NCI-H187 (cell line): ENCODE measurements around the gene ZFYVE26.

Experiments used
- DNase-seq, 2 experiments: peaks; one replicate each; lab custom pipeline; 2025; lab: John Stamatoyannopoulos, UW

ZFYVE26 gene

DNA sequence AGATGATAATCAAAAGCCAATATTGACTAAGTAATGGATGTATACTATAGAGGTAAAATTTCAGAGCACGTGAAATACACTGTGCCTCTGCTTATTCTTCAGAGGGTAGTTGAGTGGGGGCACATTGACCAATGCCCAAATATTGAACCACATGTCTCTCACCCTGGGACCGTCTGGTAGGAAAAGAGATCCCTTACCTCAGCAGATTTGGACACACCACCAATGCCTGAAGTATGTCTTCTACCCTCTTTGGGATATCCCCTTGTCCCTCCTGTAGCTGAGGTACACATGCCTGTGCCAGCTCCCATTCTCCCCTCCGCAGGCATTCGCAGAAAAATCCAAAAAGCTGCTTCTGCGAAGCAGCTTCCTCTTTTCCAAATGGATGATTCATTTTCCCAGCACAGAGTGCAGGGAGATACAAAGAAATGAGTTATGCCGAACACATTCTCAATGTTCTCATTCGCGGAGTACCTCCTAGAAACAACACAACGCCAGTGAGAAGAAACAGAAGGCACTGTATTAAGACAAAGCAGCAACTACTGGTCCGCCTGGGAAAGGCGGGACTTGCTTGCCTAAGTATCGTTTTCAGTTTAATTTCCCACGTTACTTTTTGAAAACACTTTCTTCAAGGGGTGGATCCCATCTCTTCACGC is 691 bp downstream of the ZFYVE26 start:
- DNase-seq, result no peak

DNA sequence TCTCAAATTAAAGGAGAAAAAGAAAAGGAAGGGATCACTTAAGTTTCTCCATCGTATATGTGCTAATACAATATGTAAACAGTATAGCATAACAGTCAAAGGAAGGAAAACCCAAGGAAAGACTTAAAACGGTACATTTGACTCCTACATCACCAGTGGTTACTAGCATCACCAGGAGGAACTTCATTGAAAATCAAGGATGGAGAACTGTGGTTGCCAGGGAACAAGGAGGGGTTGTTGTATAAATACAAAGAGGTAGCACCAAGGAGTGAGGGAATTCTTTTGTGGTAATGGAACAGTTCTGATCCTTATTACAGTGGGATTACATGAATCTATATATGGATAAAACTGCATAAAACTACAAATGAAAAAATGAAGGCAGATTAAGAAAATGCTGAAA is 1.6 kb downstream of the ZFYVE26 start:
- no peak for DNase-seq

DNA sequence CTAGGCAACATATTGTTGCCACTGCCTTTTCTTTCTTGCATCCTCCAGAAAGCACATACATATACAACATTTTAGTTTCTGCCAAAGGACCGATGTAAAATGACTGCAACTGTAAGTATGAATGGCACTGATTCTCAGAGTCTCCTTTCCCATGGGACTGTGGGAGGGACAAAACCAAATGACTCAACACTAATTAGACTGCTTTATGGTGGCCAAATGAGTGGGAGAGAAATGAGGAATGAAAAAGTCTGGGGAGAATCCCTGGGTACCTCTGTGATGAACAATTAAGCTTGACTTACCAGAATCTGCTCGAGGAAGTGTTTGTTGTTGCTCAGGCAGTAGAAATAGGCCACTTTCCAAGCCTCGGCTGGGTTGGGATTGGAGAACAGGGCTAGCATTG is 10.1 kb downstream of the ZFYVE26 start:
- DNase-seq, result no peak

DNA sequence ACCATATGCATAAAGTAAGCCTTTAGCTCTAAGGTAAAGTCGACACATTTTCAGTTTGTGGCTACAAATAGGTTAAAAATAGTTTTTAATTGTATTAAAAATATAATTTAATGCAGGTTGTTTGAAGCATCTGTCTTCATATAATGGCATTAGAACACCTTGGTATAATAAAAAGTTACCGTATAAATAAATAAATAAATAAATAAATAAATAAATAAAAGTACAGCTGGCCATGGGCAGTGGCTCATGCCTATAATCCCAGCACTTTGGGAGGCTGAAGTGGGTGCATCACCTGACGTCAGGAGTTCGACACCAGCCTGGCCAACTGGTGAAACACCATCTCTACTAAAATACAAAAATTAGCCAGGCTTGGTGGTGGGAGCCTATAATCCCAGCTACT is 15.6 kb downstream of the ZFYVE26 start:
- DNase-seq, result no peak

DNA sequence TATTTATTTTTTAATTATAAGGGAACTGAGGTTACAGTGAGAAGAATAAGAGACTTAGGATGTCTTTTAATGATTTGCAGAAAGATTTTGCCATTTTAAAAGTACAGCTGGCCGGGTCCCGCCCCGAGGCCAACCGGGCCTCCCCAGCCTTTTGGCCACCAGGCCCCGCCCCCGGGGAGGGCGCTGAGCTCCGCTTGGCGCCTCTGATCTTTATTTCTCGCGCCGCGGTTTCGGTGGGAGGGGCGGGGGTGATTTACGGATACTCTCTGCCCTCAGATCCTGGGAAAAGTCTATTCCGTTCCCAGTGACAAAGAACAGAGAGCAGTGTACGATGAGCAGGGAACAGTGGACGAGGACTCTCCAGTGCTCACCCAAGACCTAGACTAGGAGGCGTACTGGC is 17.7 kb downstream of the ZFYVE26 start:
- no peak for DNase-seq

DNA sequence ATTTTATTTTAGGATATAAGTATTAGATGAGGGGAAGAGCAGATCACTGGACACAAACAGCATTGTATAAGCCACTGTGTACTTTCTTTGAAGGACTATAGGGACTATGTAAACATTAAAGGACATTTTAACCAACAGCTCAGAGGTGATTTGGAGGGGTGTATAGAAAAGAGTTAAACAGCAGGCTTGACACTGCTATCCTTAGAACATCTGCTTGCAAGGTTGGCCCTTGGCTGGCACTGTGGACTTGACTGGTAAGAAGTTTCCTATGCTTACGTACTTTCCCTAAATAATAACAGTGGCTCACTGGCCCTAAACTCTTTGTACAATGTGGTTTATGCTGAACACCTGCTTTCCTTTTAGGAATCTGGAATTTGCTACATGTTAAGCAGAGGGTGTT is 28.7 kb downstream of the ZFYVE26 start:
- DNase-seq, result no peak

DNA sequence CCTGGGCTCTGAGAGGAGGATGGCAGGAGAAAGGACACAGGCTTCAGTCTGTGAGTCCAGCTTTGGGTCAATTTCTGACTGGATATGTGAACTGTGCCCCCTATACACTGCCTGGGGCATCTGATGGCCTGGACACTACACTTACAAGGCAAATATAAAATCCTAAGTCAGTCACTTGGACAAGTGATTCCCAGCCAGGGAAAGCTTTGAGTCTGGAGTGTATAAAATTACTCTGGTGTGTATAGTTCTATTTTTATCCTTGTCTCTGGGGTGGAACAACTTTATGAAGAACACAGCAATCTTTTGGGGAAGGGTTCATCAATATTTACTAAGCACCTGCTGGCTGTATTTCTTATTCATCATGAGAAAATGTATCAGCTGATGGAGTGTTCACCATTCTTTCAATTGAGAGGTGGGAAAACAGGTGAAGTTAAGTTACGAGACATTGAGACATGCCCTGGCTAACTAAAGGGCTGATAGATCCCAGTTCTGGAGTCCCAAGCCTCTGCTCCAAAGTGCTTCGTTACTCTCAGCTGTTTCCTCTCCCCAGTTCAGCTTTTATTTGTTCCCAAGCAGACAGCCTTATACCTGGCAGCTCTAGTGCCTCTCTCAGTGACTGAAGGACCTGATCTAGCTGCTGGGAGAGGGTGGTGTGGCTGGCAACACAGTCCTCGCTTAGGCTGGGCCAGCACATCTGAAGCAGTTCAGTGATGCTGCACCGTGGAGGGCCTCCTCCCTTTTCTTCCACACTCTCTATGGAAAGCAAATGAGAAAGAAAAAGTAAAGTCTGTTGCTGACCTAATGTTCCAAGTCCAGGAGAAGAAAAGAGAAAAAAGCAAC is 30.9 kb downstream of the ZFYVE26 start:
- DNase-seq, result no peak

DNA sequence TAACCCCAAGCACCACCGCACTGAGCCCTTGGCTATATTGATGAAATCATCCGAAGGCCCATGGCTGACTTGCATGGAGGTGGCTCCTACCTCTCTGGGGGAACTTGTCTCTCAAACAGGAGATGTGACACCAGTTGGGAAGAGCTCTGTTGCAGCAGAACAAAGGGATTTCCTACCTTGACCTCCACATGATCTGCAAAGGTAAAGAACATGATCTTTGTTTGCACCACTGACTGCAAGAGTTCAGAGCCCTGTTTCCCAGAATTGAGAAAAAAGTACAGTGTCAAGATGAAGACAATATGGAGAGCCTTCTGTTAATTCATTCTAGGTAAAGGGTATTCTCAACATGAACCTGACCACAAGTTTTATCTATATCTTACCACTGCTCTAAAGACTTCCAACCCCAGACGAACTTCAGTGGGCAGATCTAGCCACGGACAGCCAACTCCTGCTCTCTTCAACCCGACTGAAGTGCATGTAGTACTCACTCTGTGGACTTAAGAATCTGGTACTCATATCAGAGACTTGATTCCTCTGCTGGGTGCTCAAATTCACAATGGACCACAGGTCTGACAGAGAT is 32.1 kb downstream of the ZFYVE26 start:
- DNase-seq, result no peak

DNA sequence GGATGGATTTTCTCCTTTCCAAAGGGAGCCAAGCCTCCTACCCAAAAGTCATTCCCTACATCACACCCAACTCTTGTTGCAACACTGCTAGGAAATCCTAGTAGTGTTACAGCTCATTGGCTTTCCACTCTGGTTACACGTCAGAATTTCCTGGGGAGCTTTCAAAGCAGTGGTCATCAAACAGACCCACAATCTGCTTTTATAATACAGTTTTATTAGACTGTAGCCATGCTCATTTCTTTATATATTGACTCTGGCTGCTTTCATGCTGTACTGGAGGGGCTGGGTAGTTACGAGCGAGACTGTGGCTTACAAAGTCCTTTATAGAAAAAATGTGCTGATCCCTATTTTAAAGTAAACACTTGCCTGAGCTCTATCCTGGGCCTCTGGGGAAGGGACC is 34.3 kb downstream of the ZFYVE26 start:
- no peak for DNase-seq

DNA sequence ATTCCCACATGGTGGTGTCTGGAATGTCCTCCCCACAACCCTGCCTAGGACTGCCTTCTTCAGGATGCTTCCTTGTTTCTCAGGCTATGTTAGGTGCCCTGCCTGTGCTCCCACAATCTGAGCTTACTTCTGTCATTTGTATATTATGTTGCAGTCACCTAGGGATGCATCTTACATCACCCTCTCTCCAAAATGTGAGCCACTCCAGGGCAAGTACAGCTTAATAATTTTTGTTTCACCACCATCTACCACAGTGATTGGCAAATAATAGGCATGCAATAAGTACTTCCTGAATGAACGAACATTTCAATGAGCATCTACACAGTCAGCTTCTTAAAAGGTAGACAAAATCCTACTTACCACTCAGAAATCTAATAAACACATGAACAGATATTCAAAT is 37.6 kb downstream of the ZFYVE26 start:
- DNase-seq, result no peak

DNA sequence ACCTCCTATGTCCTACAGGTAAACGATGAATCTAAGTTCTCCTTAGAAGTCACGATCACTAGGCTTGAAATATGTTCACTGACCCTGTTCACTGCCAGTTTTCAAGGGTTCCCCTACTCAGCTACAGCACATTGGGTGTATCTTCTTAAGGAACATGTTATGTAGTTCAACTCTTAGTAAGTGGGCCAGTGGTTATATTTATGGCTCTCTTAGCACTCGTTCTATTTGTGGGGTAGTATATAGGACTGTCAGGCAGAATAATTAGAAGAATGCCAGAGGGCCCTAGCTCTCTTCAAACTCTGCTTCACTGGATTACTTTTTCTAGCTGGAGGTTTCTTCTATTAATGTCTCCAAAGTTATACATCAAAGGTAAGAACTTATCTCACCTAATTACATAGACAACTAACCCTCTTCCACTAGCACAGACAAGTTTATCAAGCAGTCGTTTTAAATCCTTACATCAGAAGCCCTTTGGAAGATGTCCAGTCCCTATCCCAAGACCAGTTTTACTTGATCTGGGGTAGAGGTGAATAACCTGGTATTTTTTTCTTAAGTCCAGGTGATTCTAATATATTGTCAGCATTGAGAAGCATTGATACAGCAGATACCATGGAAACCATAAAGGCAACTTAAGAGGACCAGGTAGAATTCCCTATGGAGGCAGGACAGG is 39.6 kb downstream of the ZFYVE26 start:
- no peak for DNase-seq

DNA sequence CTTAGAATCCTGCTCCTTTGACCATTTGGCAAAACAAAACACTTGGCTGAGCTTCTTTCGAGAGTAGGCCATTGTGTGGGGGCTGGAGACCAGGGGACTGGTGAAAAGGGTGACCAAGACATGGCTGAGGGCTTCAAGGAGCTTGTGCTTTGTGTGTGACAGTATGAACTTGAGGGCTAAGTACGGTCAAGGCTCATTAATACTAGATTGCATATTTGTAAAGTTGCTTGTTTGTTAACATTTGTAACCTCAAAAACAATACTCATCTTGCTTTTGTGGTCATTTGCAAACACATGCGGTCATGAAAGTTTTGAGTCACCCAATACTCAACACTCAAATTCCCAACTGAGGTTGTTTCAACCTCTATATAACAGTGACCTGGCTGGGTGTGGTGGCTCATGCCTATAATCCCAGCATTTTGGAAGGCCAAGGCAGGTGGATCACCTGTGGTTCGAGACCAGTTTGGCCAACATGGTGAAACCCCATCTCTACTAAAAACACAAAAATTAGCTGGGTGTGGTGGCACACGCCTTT is 42.5 kb downstream of the ZFYVE26 start:
- DNase-seq, result no peak

DNA sequence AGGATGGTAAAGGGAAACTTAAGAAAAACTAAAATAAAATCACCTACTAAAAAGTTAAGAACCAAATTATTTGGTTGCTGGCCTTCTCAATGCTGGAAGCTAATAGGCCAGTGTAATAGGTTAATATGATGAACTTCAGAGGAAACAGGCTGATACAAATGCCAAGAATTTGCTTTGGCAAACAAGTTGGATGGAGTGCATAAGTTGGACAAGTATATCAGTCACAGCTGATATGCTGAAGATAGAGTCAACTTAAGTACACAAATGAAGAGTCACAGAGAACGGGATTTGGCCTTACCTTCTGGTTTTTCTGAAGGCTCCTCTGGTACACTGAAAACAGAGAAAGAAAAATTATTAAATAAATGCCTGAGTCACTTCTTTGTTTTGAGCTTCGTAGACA is 48.2 kb downstream of the ZFYVE26 start:
- DNase-seq, result no peak

DNA sequence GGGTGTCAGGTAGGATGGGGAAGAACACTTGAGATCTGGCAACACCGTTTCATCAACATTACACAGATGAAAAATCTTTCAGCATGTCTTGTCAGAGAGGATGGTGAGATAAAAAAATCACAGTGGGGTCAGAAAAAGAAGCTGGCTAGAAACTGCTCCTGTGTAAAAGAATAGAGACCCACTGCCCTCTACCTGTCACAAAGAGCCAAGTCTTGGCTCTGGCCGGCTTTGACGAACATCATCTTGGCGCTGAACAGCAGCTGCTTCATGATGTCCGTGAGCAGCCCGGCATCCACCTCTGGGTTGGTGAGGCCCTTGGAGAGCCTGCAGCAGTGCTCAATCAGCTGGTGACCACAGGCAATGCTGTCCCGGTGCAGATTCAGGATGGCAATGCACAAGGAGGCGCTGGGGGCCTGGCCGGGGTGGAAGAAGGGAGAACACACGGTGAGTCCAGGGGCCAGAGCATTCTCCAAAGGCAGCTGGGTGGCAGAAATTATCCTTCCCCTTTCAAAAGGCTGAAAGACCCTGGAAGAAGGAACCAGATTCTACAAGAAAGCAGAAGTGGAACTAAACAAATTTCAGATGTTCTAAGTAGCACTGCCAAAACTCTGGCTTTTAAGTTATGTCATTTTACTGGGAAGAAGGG is 50.2 kb downstream of the ZFYVE26 start:
- no peak for DNase-seq

DNA sequence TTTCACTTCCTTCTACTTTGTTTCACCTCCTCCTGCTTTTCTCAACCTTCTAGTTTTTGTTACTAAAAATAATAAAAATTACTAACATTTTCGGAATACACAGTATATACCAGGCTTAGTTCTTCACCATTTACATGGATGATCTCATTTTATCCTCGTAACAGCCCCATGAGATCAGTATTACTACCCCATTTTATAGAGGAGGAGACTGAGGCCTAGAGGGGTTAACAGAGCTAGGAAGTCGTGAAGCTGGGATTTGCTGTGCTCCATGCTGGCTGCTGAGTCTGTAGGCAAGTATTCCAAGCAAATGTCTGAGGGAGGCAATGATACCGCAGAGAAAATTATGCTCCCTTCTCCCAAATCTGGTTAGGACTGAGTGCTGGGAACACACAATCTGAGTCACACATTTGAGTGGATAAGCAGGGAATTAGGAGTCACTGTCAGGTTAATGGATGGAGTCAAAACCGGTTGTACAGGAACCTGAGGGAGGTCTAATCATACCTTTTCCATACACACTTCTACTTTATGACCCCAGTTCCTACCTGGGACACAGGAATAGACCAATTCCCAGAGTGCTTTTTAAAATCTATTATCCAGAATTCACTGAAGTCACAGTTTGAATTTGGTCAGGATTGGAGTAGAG is 51.1 kb downstream of the ZFYVE26 start:
- DNase-seq, result no peak

DNA sequence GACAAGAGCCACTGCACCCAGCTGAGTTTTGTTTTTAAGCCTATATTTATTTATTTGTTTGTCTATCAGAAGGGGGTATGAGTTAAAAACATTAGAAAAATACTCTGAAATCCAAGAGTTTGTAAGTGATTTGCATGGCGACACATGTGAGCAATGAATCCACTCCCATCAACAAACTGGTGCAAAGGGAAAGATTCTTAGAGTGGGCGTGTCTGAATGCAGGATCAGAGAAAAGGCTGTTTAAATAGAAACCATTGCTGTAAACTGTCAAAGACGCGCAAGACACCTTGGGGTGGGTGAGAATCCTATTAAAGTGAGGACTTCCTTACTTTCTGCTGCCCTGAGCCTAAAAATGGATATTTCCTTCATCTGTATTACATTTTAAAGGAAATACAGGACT is 51.9 kb downstream of the ZFYVE26 start:
- no peak for DNase-seq

DNA sequence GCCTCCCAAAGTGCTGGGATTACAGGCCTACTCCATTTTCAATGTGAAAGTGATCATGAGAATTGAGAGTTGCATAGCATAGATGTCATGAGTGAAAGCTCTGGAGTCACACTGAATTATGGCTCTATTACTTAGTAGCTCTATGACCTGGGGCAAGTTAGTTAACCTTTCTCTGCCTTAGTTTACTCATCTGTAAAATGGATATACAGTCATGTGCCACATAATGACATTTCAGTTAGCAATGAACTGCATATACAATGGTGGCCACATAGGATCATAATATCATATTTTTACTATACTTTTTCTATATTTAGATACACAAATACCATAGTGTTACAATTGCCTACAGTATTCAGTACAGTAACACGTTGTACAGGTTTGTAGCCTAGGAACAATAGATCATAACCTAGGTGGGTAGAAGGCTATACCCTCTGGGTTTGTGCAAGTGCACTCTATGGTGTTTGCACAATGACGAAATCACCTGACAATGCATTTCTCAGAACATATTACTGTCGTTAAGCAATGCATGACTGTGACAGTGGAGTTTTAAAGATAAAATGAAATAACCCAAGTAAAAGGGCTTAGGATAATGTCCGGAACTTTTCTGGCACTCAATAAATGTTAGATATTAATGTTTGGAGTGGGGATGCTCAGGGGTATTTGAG is 53.1 kb downstream of the ZFYVE26 start:
- DNase-seq, result no peak

DNA sequence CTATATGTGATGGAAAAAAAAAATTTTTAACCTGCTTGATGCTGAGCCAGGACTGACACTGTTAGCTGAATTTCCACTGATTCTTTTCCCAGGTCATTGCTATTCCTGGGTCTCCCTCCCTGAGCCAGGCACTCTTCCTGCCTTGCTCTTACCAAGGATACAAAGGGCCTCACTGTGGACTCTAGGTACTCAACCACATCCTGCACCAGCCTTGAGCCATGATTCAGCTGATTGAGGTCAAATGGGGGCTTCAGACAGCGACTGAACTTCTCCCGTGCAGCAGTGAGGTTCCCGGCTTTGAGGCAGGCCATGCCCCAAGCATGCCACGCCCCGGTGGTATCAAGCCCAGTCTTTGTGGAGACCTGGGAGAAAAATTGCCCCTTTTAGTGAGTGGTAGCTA is 54.3 kb downstream of the ZFYVE26 start:
- no peak for DNase-seq

DNA sequence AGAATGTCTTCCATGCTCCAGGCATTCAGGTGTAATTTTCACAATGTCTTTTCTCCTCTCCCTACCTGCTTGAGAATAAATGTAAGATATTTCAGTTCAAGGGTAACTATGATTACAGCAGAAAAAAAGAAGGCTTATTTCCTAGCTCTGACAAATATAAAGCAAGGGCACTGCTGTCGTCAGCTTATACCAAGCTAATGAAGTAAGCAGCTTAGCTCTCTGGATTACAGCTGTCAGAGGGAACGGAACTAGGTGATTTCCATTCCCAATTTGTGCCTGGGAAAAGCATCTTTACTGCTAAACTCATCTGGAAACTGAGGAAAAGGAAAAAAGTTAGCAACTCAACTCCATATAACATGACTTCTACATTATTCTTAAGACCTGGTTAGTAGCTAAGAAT is 56.5 kb downstream of the ZFYVE26 start:
- DNase-seq, result no peak

DNA sequence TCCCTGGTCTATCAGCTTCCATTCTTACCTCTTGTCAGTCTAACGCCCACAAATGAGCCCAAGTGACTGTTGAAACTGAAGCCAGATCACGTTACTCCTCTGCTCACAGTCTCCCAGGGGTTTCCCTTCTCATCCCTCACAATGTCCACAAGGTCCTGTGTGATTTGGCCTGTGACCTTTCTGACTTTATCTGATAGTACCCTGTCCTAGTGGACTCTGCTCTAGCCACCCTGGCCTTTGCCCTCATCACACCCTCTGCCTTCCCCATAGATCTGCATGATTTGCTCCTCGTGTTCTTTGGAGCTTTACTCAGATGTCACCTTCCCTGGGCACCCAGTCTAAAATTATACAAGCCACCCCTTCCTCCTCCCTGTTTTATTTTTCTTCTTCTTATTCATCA is 59.2 kb downstream of the ZFYVE26 start:
- no peak for DNase-seq

DNA sequence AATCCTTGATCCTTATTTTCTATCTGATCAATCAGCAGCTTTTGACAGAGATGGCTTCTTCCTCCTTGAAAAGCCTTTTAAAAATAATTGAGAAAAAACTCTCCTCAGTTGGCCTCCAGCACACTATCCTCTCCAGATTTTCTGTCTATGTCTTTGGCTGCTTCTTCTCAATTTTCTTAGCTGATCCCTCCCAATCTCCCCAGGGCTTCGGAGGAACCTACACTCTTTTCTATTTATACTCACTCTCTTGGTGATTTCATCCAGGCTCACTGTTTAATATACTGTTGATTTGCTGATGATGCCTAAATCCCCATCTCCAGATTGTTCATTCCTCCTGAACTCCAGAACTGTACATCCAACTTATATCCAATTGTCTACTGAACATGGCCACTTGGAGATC is 59.9 kb downstream of the ZFYVE26 start:
- DNase-seq, result no peak
